D341Med (cell line): ENCODE data around the gene UGT1A8.
A peak's percentile ranks its signal among the peaks of the same experiment; 100 is the strongest.
"Not testable (repeated sequence)": the region's sequence is repeated elsewhere in the genome, so short reads cannot be mapped to it uniquely, and the experiment has no call there.

Experiments used
- DNase-seq: peaks from one replicate; pipeline ENCODE4 v3.0.0; 2012; ENCODE audit warnings: low spot score

Gene UGT1A8

DNA sequence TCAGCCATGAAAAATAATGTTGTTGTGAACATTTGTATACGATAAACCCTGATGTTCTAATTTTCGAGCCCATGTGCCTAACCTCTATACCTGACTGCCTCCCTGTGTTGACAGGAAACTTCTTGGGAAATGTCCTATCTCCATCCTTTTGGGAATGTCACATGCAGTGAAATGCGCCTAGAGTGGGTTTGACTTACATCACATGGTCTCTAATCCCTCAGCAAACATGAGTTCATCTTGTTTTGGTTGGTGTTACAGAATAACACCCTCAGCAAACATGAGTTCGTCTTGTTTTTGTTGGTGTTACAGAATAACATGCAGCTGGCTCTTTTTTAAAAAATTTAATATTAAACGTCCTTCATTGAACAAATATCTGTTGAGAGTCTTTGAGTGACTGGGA, 70.9 kb downstream of the UGT1A8 start:
- DNase-seq: no peak

DNA sequence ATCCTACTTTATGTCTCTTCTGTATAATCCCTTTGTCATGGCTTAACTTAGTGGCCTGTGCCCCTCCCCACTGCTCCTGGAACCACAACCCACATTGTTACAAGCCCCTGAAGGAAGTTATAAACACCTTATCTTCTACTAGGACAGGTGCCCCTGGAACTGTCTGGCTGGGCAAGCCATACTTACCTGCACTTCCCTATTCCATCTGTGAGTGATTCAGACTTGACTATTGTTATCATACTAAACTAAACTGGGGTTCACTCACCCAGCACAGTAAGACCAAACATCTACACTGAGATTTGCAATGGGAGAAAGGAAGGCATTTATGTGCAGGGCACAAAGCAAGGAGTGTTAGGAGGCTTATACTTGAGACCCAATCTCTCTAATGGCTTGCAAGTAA, 71.6 kb downstream of the UGT1A8 start:
- DNase-seq: no peak

GRCh38 chr2:233689501-233689900, 72.1 kb downstream of the UGT1A8 start:
- DNase-seq: no peak

- DNase-seq: no peak
Observed at GRCh38 chr2:233690444-233690843, 73.0 kb downstream of the UGT1A8 start.

DNA sequence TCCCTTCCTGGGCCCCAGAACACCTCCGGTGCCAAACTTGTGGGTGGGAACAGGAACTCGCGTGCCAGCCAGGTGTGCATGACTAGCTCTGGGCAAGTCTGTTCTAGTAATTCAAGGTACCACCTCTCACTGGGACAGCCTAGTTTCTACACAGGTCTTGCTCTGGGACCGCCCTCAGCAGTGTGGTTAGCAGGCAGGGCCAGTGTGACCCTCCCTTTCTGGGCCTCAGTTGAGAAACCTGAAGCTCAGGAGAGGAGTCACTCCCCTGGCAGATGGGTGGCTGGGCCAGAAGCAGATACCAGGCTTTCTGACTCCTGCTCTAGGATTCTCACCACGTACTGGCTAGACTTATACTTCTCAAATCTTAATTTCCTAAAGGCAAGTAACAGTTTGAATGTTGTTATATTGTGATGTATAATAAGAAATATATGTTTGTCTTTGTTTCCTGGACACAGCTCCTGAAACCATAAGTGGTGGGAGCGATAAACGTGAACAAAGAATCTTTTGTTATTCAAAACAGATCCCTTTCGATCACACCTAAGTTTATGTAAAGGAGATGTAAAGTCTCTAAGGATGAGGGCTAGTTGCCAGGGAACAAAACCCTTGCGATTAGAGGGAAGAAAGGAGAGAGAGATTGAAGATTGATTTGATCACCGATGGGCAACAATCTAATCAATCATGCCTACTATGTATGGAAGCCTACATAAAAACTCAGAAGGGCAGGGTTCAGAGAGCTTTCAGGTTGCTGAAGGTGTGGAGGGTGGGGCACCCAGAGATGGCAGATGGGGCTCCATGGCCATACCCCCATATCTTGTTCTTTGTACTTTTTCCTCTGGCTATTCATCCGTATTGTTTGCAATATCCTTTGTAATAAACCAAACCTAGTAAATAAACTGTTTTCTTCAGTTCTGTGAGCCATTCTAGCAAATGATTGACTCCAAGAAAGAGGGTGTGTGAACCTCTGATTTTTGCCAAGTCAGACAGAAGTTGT, 74.3 kb downstream of the UGT1A8 start:
- DNase-seq: no peak

GRCh38 chr2:233692648-233693047, 75.2 kb downstream of the UGT1A8 start, which contains the start of gene UGT1A6:
Gene UGT1A6, plus strand, starts transcription at chr2:233692890. Its CDS starts 115 bp downstream, at chr2:233693005.
- no peak for DNase-seq

GRCh38 chr2:233693963-233694362, 76.5 kb downstream of the UGT1A8 start:
- DNase-seq: no peak

- DNase-seq: no peak
Observed at GRCh38 chr2:233698740-233699139, 81.3 kb downstream of the UGT1A8 start.

GRCh38 chr2:233699424-233700027, 82.1 kb downstream of the UGT1A8 start:
- DNase-seq: no peak

GRCh38 chr2:233700028-233700635, 82.7 kb downstream of the UGT1A8 start:
- no peak for DNase-seq

GRCh38 chr2:233700842-233701241, 83.4 kb downstream of the UGT1A8 start:
- not testable (repeated sequence) for DNase-seq

DNA sequence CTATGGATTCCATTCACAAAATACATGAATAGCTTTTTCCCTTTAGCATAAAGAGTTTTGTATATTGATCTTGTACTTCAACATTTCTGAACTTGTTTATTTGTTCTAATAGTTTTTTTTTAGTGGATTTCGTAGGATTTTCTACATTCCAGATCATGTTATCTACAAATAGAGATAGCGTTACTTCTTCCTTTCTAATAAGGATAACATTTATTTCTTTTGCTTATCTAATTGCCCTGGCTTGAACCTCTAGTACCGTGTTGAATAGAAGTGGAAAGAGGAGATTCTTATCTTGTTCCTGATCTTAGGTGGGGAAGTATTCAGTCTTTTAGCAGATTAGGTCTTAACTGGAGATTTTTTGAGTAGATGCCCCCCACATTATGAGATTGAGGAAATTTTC, 84.8 kb downstream of the UGT1A8 start:
- no peak for DNase-seq

GRCh38 chr2:233705911-233706506, 88.6 kb downstream of the UGT1A8 start:
- DNase-seq: no peak

DNA sequence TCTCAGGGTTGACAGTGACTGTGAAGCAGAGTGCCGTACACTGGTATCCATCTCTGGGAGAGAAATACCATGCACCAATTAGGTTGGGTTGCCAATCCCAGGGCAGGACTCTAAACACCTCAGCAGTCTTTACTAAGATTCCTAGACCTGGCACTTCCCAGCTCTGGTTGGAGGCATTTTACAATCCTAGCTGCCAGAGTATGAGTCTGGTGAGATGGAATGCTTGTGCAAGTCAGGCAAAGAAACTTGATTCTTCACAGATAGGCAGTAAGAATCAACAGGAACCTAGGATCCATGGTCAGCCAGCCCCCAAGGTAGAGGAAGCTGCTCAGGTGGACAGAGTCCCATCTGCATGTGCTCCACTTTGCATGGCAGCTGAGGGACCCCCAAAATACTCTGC, 89.3 kb downstream of the UGT1A8 start:
- no peak for DNase-seq

DNA sequence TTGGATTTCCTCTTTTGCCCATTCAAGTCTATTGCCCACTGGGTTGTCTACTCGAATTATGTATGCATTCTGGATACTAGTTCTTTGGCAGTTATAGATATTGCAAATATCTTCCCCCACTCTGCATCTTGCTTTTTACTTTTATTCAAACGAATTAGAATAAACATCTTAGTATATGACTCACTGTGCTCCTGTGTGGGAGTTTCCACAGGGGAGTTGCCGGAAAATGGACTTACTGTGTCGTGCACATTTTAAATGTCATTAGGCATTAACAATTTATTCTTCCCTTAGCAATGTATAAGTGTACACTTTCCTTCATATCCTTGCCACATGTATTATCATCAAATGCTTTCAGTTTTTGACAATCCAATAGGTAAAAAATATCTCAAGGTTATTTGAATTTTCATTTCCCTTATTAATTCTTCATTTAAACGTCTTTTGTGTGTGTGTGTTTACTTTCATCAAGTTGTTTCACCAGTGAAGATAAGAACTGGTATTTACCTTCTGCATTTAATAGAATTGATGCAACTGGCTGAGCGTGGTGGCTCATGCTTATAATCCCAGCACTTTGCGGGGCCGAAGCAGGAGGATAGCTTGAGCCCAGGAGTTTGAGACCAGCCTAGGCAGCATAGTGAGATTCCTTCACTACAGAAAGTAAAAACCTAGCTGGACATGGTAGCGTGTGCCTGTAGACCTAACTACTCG, 90.7 kb downstream of the UGT1A8 start:
- DNase-seq: no peak

DNA sequence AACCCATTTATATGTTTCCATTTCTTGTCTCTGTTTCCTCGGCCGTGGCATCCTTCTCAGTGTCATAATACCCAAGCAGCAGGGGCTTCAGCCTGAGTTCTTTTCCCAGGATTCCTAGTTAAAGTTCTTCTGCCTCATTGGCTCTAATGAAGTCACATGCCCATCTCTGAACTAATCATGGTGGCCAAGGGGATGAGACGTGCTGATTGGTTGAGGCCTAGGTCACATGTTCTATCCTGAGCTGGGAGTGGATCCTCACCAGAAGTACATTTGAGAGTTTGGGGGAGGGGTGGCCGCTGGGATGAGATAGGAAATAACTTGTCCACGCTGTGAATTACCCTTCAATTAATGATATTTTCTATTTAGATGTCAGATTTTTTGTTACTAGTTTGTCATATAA, 91.5 kb downstream of the UGT1A8 start:
- no peak for DNase-seq

DNA sequence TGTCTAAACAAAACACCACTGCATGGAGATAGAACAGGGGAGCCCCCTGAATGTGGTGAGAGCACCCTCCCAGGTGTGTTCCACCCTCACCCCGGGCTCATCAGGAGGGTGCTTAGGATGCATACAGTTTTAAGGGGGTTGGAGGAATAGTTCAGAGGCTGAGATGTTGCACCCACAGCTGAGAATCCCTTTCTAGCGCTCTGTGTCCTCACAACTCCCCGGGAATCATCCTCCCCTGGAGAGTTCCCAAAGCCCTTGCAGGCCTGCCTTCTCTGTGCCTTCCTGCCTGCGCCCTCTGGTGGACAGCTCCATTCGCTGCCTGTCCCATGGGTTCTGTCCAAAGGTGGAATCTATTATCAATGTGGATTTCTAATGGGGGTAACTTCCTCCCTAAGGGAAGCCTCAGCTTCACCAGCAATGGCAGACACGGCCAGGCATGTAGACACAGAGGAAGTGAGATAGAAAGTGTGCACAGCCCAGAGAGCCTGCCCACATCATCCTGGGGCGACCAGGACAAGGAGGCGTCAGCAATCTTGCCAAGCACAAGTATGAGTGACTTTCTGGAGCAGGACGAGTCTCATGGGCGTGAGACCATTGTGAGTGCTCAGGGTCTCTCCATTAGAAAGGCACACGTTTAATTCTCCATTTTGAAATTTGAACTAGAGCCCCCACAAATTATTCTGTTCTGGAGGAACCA, 94.0 kb downstream of the UGT1A8 start:
- peak; percentile 81 for DNase-seq

DNA sequence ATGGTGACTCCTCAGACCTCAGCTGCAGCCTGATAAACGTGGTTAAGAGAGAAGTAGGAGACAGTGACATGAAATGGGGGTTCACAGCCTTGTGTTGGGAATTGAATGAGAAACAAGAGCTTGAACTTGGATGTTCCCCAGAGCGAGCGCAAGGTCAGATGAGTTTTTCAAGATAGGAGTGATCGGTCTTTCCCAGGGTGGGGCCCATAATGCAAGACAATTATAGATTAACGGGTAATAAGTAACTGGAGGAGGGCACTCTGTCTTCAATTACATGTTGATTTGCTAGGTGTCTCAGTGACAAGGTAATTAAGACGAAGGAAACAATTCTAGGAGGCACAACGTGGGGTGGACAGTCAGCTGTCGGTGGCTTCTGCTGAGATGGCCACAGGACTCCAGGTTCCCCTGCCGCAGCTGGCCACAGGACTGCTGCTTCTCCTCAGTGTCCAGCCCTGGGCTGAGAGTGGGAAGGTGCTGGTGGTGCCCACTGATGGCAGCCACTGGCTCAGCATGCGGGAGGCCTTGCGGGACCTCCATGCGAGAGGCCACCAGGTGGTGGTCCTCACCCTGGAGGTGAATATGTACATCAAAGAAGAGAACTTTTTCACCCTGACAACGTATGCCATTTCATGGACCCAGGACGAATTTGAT, 95.3 kb downstream of the UGT1A8 start, which contains the start of gene UGT1A5:
UGT1A5 (plus strand) TSS at position 297 of the 651 bp plus-strand sequence; CDS start at position 382, 85 bp downstream.
- no peak for DNase-seq

DNA sequence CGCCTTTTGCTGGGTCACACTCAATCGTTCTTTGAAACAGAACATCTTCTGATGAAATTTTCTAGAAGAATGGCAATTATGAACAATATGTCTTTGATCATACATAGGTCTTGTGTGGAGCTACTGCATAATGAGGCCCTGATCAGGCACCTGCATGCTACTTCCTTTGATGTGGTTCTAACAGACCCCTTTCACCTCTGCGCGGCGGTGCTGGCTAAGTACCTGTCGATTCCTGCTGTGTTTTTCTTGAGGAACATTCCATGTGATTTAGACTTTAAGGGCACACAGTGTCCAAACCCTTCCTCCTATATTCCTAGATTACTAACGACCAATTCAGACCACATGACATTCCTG, 95.8 kb downstream of the UGT1A8 start:
- DNase-seq: no peak

DNA sequence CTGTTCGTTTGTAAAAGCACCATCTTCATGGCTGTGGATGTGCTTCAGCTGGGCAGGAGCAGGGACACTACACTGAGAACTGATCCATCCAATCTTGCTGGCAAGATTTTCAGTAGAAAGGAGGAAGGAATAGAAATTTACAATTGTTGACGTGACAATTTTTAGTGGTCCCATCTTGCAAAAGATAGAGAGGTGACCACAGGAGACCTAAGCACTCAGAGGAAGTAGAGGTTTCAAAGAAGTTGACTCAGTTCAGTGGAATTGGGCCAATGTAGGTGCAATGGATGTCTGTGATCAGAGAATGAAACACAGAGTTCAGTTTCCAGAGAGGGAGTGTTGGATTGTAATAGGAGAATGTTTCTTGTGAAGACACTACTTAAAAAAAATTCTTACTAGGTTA, 96.7 kb downstream of the UGT1A8 start:
- no peak for DNase-seq

DNA sequence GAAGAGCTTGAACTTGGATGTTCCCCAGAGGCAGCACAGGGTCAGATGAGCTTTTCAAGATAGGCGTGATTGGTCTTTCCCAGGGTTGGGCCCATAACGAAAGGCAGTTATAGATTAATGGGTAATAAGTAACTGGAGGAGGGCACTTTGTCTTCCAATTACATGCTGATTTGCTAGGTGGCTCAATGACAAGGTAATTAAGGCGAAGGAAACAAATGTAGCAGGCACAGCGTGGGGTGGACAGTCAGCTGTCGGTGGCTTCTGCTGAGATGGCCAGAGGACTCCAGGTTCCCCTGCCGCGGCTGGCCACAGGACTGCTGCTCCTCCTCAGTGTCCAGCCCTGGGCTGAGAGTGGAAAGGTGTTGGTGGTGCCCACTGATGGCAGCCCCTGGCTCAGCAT, 101.1 kb downstream of the UGT1A8 start, which contains the start of gene UGT1A4:
UGT1A4 (plus strand) TSS at position 185 of the 400 bp plus-strand sequence; CDS start at position 270, 85 bp downstream.
- DNase-seq: no peak
